Measurements from ENCODE around the gene ZNF557.

DNA sequence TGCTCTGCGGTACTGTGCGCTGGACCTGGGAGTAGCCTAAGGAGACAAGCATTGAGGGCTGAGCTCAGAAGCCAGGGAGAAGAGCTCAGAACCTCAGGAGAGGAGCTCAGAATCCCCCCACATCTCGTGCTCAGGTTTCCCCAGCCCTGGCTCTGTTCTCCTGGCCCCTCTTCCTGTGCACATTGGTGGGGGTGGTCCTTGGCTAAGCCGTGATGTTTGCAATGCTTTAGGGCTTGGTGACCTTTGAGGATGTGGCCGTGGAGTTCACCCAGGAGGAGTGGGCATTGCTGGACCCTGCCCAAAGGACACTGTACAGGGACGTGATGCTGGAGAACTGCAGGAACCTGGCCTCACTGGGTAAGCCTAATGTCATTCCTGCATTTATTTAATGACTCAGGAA, 6.6 kb downstream of the ZNF557 start:
- TF ChIP-seq ZNF274 (IDR thresholded peaks at IDR 0.05; ENCODE audit: low read length): no peak
- TF ChIP-seq ZNF274 (tag by site-specific recombination; IDR thresholded peaks at IDR 0.05; ENCODE audit: borderline replicate concordance): no peak
- TF ChIP-seq ZNF37A (tag by site-specific recombination; IDR thresholded peaks at IDR 0.05): no peak
- no peak for TF ChIP-seq ZNF184 (tag by site-specific recombination; IDR thresholded peaks at IDR 0.05)
- TF ChIP-seq, protein P1, sequence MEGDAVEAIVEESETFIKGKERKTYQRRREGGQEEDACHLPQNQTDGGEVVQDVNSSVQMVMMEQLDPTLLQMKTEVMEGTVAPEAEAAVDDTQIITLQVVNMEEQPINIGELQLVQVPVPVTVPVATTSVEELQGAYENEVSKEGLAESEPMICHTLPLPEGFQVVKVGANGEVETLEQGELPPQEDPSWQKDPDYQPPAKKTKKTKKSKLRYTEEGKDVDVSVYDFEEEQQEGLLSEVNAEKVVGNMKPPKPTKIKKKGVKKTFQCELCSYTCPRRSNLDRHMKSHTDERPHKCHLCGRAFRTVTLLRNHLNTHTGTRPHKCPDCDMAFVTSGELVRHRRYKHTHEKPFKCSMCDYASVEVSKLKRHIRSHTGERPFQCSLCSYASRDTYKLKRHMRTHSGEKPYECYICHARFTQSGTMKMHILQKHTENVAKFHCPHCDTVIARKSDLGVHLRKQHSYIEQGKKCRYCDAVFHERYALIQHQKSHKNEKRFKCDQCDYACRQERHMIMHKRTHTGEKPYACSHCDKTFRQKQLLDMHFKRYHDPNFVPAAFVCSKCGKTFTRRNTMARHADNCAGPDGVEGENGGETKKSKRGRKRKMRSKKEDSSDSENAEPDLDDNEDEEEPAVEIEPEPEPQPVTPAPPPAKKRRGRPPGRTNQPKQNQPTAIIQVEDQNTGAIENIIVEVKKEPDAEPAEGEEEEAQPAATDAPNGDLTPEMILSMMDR (tag by site-specific recombination; IDR thresholded peaks at IDR 0.05): no peak
- TF ChIP-seq, protein P2, sequence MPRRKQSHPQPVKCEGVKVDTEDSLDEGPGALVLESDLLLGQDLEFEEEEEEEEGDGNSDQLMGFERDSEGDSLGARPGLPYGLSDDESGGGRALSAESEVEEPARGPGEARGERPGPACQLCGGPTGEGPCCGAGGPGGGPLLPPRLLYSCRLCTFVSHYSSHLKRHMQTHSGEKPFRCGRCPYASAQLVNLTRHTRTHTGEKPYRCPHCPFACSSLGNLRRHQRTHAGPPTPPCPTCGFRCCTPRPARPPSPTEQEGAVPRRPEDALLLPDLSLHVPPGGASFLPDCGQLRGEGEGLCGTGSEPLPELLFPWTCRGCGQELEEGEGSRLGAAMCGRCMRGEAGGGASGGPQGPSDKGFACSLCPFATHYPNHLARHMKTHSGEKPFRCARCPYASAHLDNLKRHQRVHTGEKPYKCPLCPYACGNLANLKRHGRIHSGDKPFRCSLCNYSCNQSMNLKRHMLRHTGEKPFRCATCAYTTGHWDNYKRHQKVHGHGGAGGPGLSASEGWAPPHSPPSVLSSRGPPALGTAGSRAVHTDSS (tag by site-specific recombination; IDR thresholded peaks at IDR 0.05): no peak
- no peak for TF ChIP-seq ZNF610 (tag by site-specific recombination; IDR thresholded peaks at IDR 0.05; ENCODE audit: borderline replicate concordance)
- TF ChIP-seq ZNF624 (tag by site-specific recombination; IDR thresholded peaks at IDR 0.05): no peak
- no peak for TF ChIP-seq ZFP3 (tag by site-specific recombination; IDR thresholded peaks at IDR 0.05; ENCODE audit: low read depth)
- TF ChIP-seq ZNF18 (tag by site-specific recombination; IDR thresholded peaks at IDR 0.05): no peak
- no peak for TF ChIP-seq ZSCAN23 (tag by site-specific recombination; IDR thresholded peaks at IDR 0.05)
- no peak for TF ChIP-seq MEIS1 (CRISPR knock-in tag; IDR thresholded peaks at IDR 0.05; ENCODE audit: borderline replicate concordance)
- no peak for TF ChIP-seq ZNF354C (tag by site-specific recombination; IDR thresholded peaks at IDR 0.05; ENCODE audit: borderline replicate concordance, low read depth)

Data from HEK293 (cell line).